Stimulated activated CD4-positive, alpha-beta T cell treated with anti-CD3 and anti-CD28 coated beads, Interleukin-2, amount 100 ng/mL, for 4 hours (primary cell): ENCODE results near the gene CADM2.
"Not testable (repeated sequence)": the region's sequence is repeated elsewhere in the genome, so short reads cannot be mapped to it uniquely, and the experiment has no call there.

Experiments used
- DNase-seq: peaks from one replicate; pipeline ENCODE4 v3.0.0-alpha.2; 2020; ENCODE audit warnings: low read depth

Gene CADM2

GRCh38 chr3:84958495-84959469, at the start of gene CADM2:
TSS of gene CADM2 (plus strand) at chr3:84958989.
- DNase-seq = peak; percentile 35

GRCh38 chr3:84918592-84918991, 40.2 kb upstream of the CADM2 start:
- DNase-seq = not testable (repeated sequence)

GRCh38 chr3:84922682-84923081, 36.1 kb upstream of the CADM2 start:
- no peak for DNase-seq

GRCh38 chr3:84925571-84925970, 33.2 kb upstream of the CADM2 start:
- DNase-seq = no peak

GRCh38 chr3:84943379-84943778, 15.4 kb upstream of the CADM2 start:
- DNase-seq = no peak

GRCh38 chr3:84946240-84946639, 12.5 kb upstream of the CADM2 start:
- no peak for DNase-seq

- DNase-seq = no peak
Measured at GRCh38 chr3:84959470-84960271, 882 bp downstream of the CADM2 start.

- no peak for DNase-seq
Measured at GRCh38 chr3:84960581-84960980, 1.8 kb downstream of the CADM2 start.

- no peak for DNase-seq
Measured at GRCh38 chr3:84961011-84961410, 2.2 kb downstream of the CADM2 start.

- DNase-seq = no peak
Measured at GRCh38 chr3:84961521-84962255, 2.9 kb downstream of the CADM2 start.

- no peak for DNase-seq
Measured at GRCh38 chr3:84962415-84962814, 3.6 kb downstream of the CADM2 start.

- DNase-seq = no peak
Measured at GRCh38 chr3:84963137-84963536, 4.3 kb downstream of the CADM2 start.

- DNase-seq = no peak
Measured at GRCh38 chr3:84965141-84965540, 6.4 kb downstream of the CADM2 start.

- no peak for DNase-seq
Measured at GRCh38 chr3:84967767-84968581, 9.2 kb downstream of the CADM2 start.

- no peak for DNase-seq
Measured at GRCh38 chr3:84968701-84969235, 10.0 kb downstream of the CADM2 start.

- no peak for DNase-seq
Measured at GRCh38 chr3:84974347-84974746, 15.6 kb downstream of the CADM2 start.

- DNase-seq = no peak
Measured at GRCh38 chr3:84977021-84977420, 18.2 kb downstream of the CADM2 start.

GRCh38 chr3:84978843-84979242, 20.1 kb downstream of the CADM2 start:
- no peak for DNase-seq

- DNase-seq = no peak
Measured at GRCh38 chr3:84980011-84980410, 21.2 kb downstream of the CADM2 start.

- no peak for DNase-seq
Measured at GRCh38 chr3:84980456-84980855, 21.7 kb downstream of the CADM2 start.

- DNase-seq = no peak
Measured at GRCh38 chr3:84983490-84983889, 24.7 kb downstream of the CADM2 start.
